IPS-11a (cell line): ENCODE data around the gene NINJ1.
"Not testable (repeated sequence)": the region's sequence is repeated elsewhere in the genome, so short reads cannot be mapped to it uniquely, and the experiment has no call there.

Experiments used
- H3K4me3 ChIP-seq: one replicate; pipeline ENCODE4 v1.5.1; 2013; ENCODE audit warnings: low read depth, low read length, control low read depth

Gene NINJ1

DNA sequence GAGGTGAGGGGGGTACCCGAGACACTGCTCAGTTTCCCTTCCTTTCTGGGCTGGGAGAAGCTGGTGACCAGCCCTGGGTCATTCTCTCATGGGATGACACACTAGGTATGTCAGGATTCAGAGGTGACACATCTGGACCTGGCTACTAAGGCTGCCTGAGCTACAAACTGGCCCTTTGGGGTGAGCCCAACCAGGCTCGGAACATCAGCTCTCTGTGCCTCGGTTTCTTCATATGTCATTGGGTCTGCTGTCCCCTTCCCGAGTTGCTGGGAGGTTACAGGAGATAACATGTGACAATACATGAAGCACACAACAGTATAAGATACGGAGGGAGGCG is 26.3 kb downstream of the NINJ1 start:
- H3K4me3 ChIP-seq, result no peak overlapping the region

DNA sequence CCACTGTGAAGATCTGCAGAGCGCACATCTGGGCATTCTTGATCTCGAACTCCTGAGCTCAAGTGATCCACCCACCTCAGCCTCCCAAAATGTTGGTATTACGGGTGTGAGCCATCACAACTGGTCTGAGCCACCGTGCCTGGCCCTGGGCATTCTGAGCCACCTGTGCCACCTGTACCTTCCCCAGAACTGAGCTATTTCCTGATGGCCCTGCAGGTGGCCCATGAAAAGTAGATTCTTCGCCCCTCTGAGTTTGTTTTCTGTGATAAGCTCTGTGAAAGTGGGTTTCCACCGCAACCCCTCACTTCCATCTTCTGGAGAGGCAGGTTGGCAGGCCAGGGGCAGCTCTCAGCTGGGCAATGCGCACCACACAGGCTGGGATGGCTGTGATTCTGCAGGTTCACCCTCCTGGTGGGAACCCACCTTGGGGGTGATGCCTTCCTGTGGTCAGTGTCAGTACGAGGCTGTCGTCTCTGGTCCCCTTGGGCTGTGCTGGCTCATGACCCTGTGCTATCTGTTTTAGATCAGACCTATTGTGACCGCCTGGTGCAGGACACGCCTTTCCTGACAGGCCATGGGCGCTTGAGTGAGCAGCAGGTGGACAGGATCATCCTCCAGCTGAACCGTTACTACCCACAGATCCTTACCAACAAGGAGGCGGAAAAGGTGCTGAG is 26.8 kb downstream of the NINJ1 start:
- no peak overlapping the region for H3K4me3 ChIP-seq

DNA sequence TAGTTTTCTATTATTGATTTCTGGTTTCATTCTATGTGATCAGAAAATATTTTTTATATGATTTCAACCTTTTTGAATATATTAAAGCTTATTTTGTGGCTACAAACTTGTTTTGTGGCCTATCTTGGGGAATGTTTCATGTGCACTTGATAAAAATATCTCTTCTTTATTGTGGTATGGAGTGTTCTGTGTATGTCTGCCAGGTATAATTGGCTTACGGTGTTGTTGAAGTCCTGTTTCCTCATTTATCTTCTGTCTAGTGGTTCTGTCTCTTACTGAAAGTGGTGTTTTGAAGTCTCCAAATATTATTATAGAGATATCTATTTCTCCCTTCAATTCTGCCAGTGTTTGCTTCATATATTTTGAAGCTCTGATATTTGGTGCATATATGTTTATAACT is 28.4 kb downstream of the NINJ1 start:
- no peak overlapping the region for H3K4me3 ChIP-seq

DNA sequence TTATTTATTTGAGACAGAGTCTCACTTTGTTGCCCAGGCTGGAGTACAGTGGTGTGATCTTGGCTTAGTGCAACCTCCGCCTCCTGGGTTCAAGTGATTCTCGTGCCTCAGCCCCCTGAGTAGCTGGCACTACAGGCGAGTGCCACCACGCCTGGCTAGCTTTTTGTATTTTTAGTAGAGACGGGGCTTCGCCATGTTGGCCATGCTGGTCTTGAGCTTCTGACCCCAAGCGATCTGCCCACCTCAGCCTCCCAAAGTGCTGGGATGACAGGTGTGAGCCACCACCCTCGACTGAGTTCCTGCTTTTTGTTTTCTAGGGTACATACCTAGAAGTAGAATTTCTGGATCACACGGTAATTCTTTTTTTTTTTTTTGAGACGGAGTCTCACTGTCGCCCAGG is 33.0 kb downstream of the NINJ1 start:
- not testable (repeated sequence) for H3K4me3 ChIP-seq

DNA sequence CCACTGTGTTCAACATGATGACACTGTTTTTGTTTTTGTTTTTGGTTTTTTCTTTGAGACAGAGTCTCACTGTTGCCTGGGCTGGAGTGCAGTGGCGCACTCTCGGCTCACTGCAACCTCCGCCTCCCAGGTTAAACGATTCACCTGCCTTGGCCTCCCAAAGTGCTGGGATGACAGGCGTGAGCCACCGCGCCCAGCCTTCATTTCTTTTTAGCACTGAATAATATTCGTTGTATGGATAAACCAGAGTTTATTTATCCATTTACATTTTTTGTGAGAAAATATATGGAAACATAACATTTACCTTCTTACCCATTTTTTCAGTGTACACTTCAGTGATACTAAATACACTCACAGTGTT is 33.8 kb downstream of the NINJ1 start:
- no peak overlapping the region for H3K4me3 ChIP-seq

DNA sequence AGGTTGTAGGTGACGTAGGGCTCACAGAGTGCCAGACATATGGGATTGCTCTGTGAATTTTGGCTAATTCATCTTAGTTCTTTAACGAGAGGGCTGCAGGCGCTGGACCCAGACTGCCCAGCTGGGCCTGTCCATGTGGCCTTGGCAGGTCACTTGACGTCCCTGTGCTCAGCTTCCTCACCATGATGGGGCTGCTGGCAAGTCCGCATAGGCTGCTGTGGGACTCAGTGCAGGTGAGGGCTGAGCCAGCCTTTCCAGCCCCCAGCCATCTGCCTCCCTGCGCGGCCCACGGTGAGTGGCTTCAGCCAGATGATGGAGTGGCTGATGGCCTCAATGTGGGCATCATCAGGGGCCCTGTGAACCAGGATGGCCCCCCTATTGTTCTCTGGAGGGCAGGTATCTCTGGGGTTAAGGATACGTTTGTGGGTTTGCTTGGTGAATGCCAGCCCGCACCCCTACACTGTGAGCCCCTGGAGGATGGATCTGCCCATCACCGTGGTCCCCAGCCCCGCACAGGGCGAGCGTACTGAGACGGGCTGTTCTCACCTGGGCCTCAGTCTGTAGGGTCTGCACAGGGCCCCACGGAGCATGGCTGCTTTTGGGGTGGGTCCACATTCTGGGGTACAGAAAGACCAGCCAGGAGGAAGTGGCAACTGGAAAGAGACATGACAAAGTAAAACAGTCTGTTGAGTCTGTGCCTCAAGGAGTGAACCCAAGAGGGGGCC is 34.3 kb downstream of the NINJ1 start:
- H3K4me3 ChIP-seq, result no peak overlapping the region

DNA sequence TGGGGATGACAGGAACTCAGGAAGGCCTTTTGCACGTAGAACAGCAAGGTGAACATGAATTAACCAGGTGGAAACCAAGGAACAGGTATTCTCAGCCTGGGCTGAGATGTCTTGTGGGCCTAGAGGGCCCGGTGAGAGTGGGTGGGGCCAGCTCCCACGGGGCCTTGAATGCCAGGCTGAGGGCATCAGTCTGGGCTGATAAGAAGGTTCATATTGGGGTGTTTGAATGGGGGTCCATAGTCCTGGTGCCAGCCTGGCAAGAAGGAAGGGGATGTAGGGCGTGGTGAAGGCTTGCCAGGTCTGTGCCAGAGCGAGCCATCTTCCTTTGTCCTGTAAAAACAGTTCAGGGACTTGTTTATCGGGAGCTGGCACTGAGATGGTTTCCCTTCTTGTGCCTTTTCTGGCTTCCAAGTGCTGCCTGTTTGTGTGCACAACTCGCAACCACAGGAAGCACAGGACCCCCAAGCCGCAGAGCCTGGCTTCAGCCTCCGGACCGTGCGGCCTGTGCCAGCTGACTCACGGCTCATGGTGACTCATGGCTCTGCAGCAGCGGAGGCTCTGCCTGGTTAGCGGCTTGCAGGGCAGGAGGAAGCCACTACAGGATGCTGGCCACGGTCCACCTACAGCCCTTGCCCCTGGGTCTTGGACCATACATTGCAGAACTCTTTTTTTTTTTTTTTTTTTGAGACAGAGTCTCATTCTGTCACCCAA is 35.7 kb downstream of the NINJ1 start:
- H3K4me3 ChIP-seq, result no peak overlapping the region

DNA sequence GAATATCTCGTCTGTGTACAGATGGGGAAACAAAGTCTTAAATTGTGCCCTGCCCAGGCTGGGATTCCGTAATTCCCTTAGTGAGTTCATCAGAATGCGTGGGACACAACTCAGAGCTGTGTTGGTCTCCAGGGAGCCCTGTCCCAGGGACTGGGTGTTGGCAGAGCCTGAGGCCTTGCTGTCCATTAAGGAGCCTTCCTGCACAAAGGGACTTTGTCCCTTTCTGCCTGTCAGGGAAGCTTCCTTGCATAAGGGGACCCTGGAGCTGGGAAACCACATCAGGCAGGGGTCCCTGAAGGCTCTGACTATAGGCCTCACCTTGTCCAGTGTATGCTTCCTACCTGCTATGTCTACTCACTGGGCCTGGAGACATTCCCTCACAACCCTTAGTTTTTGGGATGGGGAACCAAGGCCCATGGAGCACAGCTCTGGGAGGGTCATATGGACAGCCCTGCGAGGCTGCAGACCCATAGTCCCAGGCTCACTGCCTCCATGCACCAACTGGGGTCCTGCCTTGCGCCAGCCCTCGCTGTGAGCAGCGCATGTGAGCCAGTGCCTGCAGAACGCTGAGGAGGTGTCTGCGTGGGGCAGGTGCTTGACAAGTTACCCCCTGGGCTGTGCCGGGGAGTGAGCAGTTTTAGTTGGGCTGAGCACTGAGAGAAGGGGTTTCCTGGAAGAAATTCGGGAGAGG is 36.4 kb downstream of the NINJ1 start:
- no peak overlapping the region for H3K4me3 ChIP-seq

DNA sequence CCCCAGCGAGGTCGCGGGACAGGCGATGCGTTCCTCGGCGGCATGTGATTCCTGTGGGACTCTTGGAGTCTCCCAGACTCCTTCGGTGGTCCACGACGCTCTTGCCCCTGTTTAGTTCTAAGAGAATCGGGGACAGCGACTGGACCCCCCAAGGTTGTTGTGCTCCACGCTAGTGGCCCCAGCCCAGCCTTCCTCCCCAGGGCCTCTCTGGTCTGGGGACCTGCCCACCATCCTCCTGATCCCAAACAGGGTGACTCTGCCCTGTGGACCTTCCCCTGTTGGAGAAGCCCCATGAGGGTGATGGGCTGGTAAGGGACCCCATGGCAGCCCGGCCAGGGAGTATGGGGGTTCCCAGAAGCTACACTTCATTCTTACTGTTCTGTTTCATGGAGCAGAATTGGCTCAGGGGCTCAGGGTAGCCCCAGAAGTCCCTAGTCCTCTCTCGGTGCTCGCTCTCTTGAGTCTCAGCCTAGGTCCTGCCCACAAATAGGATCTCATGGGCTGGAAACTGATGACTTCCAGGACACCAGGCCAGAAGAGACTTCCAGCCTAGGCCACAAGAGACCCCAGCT is 37.2 kb downstream of the NINJ1 start:
- peak overlapping the region; percentile 75 for H3K4me3 ChIP-seq

DNA sequence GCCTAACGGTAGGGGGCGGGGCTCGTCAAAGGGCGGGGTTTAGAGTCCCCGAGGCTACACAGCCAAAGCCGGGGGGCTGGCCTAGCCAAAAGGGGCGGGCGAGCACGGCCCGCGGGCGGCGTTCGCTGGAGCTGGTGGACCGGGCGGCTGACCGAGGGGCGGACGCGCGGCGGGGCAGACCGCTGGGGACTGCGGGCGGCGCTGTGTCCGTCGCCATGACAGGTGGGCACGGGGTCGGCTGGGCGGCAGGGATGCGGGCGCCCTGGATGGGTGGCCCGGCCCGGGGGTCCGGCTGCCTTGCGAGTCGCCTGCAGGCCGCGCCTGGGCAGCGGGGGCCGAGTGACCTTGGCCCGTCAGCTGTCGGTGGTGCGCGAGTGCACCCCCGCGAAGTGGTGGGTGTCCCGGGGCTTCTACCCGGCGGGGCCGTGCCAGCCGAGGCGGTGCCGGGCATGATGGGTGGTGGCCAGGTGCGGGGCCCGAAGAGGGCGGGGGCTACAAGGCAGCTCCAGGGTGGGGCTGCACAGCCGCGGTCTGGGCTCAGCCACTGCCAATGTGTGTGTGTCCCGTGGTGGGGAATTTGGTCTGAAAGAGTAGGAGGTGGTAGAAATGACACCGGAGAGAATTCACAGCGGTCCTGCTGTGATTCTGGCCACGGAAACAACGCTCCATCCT is 37.8 kb downstream of the NINJ1 start, which contains the start of gene CARD19:
CARD19 (plus strand) TSS at position 87 of the 672 bp plus-strand sequence; CDS start at position 216, 129 bp downstream.
- H3K4me3 ChIP-seq, result peak within 1 kb of the TSS; percentile 75

DNA sequence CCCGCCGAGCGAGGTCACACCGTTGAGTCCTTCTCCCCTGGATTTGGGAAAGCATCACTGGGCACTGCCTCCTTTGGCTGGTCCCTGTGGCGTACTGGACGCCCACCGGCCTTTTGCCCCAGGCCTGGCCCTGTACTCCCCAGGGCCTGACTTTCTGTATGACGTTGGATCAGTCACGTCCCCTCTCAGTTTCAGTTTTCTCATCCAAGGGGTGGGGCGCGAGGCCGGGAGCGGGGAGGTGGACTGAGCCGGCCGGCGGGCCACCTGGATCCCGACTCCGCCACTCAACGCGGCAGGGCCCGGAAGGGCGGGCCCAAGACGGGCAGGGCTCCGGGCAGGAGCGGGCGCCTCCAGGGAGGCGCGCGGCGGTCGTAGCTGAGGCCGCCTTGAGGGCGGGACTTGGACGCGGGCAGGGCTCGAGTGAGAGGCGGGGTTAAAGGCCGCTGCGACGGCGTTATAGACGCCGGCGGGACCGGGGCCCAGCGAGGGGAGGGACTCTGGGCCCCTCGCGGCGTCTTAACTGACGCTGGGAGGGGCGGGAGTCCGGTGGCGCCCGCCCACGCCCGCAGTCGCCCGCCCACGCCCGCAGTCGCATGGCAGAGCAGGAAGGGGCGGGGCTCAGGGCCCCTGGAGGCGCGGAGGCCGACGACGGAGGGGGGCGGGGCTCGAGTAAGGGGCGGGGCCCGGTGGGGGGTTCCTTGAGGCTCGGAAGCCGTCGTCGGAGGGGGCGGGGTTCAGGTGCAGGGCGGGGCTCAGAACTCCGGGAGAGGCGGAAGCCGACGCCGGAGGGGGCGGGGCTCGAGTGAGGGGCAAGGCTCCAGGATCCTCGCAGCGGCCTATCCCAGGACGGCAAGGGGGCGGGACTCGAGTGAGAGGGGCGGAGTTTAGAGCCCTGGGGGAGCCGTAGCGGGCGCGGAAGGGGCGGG is 38.6 kb downstream of the NINJ1 start:
- H3K4me3 ChIP-seq, result peak overlapping the region; percentile 28

DNA sequence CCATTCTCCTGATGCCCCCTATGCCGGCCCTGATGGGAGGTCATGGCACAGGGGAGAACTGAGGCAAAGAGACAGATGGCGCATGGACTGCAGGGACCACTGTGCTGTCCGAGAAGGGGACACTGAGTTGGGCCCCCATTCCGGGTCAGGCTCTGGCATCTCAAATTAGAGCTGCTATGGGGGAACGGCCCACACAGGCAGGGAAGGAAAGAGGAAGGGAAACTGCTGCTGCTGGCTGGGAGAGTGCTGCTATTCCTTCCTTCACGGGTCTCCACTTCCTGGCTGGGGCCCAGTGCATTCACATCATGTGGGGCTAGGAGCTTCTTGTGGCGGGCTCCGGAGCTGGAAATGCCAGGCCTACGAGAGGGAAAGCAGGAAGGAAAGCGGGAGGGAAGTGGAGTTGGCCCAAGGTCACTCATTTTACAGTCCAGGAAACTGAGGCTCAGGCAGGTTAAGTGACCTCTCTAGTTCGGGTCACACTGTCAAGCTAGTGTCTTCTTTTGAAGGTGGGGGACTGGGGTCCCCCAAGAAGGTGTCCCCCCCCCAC is 39.3 kb downstream of the NINJ1 start:
- H3K4me3 ChIP-seq, result peak overlapping the region; percentile 28

DNA sequence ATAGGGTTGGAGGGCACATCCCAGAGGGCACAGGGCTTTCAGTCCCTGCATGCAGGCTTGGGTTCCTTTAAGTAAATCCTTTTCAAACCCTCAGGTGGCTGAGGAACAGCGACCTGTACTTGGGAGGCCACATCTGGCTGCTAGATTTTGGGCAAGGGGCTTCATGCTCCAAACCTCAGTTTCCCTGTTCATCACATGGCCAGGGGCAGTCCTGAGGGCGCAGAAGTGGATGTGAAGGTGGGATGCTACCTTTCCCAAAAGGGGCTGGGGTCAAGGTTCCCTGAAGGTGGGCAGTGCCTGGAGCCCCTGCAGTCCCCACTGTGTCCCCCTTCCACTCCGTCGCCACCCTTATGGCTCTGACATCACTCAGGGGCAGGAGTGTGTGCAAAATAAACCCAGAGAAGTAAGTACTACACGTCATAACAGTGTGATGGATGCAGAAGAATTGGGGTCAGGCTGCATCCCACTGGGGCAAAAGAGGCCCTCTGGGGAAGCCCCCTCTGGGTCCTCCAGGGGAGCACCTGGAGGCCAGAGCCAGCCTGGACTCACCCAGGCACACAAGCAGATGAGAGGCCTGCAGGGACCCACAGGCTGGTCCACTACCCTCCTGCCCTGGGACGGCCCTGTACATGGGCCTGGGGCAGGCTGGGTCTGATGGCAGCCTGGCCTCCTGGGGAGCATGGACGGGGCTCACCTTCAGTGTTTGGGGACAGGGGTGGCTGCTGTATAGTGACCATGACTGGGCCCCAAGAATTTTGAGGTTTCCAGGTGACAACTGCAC is 40.0 kb downstream of the NINJ1 start:
- no peak overlapping the region for H3K4me3 ChIP-seq

DNA sequence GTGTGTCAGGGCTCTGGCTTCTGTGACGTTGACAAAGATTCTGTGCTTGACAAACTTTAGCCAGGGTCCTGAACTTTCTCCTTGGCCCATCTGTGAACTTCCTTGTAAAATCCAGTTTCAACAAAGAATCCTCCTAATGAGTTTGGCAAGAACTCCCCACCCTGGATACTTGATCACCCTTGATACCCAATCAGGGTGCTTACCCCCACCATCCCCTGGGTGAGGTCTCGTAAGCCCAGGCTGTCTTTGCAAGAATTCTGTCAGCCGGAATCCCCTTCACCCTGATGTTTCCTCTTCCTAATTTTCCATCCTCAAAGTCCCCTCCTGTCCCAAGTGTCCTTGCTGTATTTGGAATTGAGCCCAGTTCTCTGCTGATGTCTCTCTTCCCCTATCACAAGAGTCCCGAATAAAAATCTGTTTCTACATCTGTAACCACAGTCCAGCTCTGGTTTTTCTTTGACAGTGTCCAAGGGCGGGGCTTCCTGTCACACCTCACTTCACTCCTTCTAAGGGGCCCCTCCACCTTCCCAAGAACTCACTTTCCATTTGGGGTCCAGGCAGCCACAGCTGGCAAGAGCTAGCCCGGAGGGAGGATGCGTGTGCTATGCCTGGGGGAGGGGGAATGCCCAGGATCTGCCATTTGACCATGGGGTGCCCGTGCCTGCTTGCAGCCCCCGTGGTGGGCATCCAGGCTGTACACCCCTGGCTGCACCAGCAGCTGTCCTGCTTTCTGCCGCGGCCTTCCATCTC is 40.7 kb downstream of the NINJ1 start:
- no peak overlapping the region for H3K4me3 ChIP-seq

DNA sequence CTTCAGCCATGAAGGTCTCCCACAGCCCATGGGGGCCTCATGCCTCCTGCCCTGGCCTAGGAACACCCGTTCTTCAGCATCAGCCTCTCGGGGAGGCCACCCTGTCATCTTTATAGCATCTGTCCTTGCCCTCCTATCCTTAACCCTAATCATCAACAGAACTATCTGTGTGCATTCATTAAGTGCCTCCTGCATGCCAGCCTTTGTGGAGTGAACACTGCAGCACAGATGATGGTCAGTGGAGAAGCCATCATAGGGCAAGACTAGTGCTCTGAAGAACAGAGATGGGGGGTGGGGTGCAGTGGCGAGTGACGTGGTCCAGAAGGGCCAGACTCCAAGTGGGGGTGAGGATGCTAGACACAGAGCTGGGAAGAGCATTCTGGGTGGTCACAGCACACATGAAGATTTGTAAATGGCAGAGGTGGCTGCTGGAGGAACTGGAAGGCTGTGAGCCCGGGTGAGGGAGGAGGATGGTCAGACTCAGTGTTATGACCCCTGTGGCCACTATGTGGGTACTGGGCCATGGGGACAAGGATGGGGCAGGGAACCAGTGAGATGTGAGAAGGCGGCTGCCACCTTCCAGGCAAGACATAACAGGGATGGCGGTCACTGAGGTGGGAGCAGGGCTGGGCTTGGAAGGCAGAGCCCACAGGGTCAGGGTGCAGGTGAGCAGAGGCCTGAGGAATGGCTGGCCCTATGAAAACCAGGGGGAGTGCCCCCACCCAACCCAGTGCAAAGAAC is 41.6 kb downstream of the NINJ1 start:
- no peak overlapping the region for H3K4me3 ChIP-seq

DNA sequence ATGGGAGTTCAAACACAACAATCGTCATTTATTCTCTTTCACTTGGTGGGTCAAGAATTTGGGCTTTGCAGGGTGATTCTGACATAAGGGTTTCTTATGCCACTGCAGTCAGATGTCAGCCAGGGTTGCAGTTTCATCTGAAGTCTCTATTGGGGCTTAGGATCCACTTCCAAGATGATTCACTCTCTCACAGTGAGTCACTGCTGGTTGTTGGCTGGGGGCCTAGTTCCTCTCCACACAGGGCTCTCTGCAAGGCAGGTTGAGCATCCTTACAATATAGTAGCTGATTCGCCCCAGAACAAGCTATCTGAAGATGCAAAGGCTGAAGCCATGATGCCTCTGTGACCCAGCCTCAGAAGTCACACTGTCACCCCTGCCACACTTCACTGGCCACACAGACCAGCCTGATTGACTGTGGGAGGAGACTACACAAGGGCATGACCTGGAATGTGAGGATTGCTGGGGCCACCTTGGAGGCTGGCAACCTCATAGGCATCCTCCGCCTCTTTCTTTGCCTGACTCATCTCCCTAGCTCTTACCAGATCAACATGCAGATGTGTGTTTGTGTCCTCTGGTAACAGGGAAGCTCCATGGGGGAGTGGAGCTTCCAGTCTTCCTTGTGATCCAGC is 42.5 kb downstream of the NINJ1 start:
- H3K4me3 ChIP-seq, result no peak overlapping the region

DNA sequence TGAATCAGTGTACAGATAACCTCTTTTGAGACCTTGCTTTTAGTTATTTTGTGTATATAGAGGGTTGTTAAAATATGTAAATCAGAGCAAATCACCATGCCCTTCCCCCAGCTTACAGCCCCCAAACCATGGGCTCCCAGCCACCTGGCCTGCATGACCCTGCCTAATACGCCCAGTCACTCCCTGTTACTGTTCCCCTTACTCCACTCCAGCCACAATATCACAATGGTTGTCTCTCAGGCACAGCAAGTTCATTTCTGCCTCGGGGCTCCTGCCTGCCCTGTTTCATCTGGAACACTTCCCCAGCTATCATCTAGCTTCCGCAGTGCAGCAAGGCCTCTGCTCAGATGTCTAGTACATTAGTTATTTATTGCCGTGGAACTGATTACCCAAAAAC is 43.0 kb downstream of the NINJ1 start:
- H3K4me3 ChIP-seq, result no peak overlapping the region
